HG02623 (cell line): ENCODE results near the gene AGMO.

Source experiments
- ATAC-seq: cut with Tn5 transposase; IDR thresholded peaks from one replicate; pipeline ENCODE4 v1.9.1; 2021; ENCODE audit warnings: moderate library complexity; ENCODE audit not compliant: unreplicated experiment

Gene AGMO

DNA sequence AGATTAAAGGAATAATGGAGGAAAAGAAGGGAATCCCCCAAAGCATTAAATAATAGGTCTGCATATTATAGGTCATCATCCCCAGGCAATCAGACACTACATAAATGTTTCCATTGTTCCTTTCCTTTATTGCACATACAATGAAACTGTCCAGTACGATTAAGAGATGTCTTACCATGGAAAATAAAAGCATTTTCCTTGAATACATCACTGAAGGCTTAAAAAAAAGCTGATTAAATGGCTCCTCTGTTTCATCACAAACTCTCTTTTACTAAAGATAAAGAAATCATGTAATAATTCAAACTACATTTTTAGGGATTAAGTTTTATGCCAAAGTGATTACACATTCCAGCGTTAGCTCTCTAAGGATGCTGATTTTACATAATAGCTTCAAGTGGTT, 316.0 kb downstream of the AGMO start:
- no peak for ATAC-seq

GRCh38 chr7:15239801-15240200, 322.0 kb downstream of the AGMO start:
- no peak for ATAC-seq

- no peak for ATAC-seq
Observed at GRCh38 chr7:15236952-15237351, 324.9 kb downstream of the AGMO start.

DNA sequence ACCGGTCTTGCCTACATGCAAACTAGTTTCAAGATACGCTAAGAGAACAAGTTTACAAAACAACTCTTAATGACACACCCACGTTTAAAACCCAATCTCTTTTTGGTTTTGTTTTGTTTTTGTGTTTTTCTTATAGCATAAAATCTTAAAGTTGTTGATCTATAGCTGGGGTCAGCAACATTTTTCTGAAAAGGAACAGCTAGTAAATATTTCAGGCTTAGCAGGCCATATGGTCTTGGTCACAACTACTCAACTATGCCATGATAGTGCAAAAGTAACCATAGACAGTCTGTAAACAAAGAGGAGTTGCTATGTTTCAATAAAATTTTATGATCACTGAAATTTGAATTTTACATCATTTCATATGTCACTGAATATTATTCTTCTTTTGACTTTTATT, 327.4 kb downstream of the AGMO start:
- no peak for ATAC-seq

GRCh38 chr7:15228831-15229230, 333.0 kb downstream of the AGMO start:
- no peak for ATAC-seq

DNA sequence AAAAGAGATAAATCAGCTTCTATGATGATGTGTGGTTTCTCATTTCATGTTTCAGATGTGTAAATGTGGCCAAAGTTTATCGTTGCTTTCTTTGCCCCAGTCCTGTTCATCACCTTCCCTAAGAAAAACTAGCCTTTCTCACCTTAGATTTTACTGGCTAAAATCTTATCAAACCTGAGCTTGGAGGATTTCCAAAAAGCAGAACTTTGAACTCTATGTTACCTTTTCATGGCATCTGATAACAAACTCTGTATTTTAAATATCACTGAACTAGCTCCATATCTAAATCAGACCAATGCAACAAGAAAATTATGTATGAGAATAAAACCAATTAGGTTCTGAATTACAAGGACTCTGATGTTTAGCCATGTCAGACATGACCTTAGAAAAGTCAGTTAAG, 335.8 kb downstream of the AGMO start:
- no peak for ATAC-seq

DNA sequence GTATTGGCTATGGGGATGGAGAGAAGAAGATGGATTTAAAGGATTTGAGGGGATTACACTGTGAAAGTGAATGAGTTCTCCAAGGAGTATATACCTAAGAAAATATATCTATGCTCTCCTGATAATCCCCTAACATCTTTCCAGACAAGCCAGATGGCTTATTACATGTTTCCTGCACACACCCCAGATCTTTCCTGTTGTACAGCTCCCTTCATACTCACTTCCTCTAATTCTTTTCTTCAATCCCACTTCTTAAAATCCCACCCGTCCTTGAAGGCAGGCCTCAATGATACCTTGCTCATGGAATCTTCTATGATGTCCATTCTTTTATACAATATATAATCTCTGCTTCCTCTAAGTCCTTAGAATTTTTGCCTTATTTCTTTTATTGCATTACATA, 342.1 kb downstream of the AGMO start:
- ATAC-seq = no peak

DNA sequence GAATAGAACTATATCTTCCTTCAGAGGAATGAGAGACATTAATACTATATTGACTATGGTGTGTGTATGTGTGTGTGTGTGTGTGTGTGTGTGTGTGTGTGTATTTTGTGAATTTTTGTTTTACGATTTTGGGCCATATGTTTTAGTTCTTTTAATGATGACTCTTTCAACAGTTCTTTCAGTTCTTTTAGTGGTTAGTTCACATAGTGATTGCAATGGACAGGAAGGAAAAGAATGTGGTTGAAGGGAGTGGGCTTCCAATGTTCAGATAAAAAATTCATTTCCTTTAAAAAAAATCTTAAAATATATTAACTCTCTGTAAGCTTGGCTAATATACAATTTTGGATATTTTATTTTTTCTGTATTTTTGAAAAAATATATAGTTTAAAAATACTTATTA, 343.6 kb downstream of the AGMO start:
- no peak for ATAC-seq

- no peak for ATAC-seq
Observed at GRCh38 chr7:15215616-15216015, 346.2 kb downstream of the AGMO start.

DNA sequence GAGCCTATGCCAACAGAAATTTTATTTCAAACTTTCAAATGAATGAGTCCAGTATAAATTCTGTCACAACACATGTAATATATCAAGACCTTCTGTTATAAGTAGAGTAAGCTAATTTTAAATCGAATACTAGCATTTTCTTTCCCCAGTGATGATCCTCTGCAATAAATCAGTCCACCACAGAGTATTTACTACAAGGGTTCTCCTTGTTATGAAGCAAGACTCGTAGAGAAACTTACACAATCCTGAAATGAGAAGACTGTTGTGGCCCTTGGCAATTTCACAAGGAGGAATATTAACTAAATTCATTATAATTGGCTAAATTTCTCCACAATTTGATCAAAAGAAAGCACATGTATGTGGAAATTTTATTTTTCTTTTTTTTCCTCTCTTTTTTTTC, 346.8 kb downstream of the AGMO start:
- ATAC-seq = no peak

- no peak for ATAC-seq
Observed at GRCh38 chr7:15213093-15213492, 348.7 kb downstream of the AGMO start.

DNA sequence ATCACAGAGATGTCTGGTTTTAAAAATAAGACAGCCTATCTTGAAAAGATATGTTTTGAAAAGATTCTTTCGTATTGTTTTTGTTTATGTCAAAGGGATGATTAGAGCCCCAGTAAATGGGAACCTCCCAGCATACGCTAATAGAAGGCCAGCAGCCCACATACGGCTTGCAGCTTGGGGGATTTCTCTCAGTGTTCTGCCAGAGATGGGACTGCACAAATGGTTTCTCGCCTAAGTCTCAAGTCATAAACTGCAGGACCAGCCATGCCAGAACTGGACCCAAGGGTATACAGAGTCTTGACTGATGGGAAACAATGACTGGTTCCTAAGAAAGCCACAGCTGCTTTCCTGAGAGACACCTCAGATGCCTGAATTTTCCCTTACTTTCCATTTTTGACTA, 352.4 kb downstream of the AGMO start:
- no peak for ATAC-seq

DNA sequence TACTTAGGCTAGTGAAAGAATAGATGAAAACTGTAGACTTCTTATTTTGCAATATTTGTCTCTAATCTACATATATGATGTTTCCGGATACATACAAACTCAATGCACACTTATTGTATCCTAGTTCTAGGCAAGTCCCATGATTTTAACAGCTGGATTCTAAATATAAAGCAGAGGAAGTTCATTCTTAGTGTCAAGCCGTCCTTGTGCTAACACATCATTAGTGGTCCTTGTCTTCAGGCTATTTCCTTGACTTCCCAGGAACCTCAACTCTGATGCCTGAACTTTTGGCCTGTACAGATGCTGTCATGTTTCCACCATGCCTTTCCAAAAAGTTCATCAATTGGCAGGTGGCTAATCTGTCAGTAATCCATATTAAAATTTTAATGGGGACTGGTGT, 357.4 kb downstream of the AGMO start:
- no peak for ATAC-seq

DNA sequence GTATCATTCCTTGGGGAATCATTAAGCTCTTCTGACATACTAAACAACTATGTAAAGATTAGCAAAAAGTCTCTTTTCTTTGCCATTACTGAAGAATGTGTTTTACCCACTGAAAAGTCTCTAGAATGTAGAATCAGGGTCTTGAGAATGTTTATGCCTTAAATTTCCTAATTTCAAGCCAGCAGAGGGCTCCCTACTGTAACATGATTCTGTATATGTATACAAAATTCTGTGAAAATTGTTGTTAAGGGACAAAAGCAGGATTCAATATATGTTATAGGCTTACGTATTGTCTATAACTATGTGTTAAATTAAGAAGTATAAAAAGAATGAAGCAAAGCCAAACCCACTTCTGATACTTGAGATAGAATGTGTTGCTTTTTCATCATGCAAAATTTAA, 362.3 kb downstream of the AGMO start:
- no peak for ATAC-seq

- no peak for ATAC-seq
Observed at GRCh38 chr7:15197042-15197977, 364.5 kb downstream of the AGMO start.

GRCh38 chr7:15178065-15178464, 383.8 kb downstream of the AGMO start:
- ATAC-seq = no peak

- no peak for ATAC-seq
Observed at GRCh38 chr7:15176089-15176488, 385.7 kb downstream of the AGMO start.

- ATAC-seq = no peak
Observed at GRCh38 chr7:15175152-15175551, 386.7 kb downstream of the AGMO start.

DNA sequence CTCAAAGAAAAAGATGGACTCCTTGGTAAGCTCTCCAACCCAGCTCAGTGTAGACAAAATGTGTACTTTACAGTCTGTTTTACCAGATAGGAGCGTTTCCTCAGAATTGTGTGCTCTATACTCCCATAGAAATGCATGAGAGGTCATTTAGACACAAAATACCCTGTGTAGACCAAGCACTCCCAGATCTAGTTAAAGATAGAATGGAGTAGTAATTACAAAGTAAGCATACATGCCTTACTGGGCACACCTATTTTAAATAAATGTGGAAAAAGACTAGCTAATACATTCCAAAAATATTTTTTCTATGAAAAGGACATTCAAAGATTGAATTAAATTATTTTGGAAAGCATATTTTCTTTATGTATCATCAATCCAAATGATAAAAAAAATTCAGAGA, 387.3 kb downstream of the AGMO start:
- no peak for ATAC-seq

DNA sequence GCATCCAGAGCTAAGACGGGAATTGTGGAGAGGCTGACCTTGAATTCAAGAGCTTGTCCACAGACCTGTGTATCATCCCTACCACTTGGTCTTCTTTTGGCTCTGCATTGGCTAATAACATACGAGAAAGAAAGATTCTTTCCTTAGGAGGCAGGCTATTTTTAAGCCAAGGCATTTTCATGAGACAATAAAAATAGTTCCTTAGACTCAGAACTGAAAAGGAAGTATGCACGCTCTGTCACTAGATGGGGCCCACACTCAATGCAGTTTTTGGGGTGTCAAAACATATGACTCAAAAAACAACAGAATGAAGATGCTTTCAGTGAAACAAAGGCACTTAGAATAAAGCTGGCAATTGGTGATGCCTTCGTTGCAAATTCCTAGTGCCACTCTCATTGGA, 393.3 kb downstream of the AGMO start:
- no peak for ATAC-seq

DNA sequence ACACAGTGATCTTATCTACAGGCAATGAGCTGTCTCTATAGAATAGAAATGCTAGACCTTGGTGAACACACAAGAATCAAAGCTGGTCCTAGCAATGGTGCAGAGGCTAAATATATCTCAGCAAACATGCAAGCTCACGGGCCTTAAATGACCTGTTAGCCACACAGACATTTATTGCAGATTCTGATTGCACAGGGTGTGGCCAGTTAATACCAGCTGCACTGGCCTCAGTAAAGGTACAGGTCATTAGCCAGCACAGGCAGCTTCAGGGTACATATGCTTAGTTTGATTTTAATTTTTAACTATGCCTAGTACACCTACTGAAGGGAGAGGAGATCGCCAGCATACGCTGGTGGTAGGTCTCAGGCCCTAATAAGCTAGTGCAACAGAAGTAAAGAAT, 393.9 kb downstream of the AGMO start:
- ATAC-seq = no peak

- no peak for ATAC-seq
Observed at GRCh38 chr7:15166620-15167019, 395.2 kb downstream of the AGMO start.

DNA sequence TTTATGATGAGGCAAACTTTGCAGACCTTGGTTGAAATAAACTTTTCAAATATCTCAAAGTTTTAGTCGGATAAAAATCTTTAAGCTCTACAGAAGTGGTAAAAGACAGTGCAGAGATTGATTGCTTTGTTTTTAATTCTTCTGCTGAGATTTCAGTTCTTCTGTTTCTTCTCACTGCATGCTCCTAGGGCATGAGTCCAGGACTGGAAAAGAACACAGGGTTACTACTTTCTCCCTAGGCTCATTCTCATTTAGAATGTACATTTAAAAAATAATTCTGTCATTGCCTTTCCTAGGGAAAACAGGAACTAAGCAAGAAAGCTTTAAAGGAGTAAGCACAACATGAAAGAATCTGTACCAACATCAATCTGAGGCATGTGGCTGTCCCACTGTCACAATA, 402.6 kb downstream of the AGMO start:
- ATAC-seq = no peak
